Activated CD4-positive, CD25-positive, alpha-beta regulatory T cell treated with anti-CD3 and anti-CD28 coated beads, Interleukin-2, amount 50 U/mL, for 72 hours (primary cell): ENCODE measurements around the gene KIF4A.

Source experiments
- DNase-seq: peaks from one replicate; pipeline ENCODE4 v3.0.0; 2021

Gene KIF4A

GRCh38 chrX:70444946-70445656 lies 155.2 kb downstream of the KIF4A start:
- no peak for DNase-seq

- no peak for DNase-seq
Observed at GRCh38 chrX:70445951-70446350, 156.0 kb downstream of the KIF4A start.

DNA sequence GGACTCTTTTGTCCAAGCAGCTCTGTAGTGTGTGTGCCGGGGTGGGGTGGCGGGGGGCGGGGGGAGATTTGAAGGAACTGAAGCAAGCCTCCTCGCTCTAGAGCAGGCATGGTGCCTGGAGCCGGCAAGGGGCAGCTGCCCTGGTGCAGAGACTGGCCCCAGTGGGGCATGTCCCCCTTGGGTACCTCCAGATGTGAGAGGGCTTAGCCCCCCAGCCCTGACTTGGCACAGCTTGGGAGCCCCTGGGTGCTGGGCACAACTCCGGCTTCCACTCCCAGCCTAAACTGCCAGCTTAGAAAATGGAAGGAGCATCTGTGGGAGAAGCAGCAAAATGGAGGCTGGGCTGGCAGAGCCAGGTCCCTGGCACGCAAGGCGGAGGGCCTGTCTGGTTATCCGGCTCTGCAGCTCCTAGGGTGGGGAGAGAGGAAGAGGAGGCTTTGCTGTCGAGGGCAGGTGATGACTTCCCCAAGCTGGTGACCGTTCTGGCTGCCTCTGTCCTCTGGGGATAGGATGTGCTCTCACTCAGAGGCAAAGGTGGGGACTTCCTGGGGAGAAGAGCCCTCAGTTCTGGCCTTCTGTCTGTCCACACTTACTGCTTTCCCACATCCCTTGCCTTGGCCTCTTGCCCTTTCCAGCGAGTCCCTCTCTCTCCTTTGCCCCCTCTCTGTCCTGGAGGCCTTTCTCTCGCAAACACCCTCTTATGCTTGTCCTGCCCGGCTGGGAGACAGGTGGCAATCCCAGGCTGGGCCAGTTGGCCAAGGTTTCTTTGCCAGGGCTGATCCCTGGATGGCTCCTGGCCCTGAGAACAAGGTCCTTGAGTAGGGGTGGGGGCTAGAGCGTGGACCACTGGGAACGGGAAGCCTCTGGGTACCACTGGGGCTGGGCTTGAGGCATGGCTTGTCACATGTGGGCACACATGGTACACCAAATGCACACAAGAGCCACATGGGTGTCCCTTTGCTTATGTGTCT lies 156.8 kb downstream of the KIF4A start:
- no peak for DNase-seq

DNA sequence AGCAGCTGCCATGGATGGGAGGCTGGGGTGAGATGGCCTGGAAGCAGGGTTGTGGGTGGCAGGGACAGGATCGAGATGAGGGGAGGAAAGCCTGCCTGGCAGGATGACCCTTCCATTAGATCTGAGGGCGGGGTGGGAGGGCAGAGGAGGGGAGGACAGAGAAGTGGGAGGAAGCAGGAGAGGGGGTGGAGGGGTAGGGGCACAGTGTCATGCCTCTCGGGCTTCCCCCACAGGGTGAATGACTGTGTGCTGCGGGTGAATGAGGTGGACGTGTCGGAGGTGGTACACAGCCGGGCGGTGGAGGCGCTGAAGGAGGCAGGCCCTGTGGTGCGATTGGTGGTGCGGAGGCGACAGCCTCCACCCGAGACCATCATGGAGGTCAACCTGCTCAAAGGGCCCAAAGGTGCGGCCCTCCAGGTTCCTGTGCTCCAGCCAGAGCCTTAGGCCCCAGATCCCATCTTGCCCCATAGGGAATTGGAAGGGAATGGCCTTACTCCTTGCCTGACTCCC lies 159.6 kb downstream of the KIF4A start:
- DNase-seq = no peak

- DNase-seq = peak; percentile 58
Observed at GRCh38 chrX:70452143-70452733, 162.3 kb downstream of the KIF4A start.

GRCh38 chrX:70453024-70453618 lies 163.2 kb downstream of the KIF4A start:
- DNase-seq = no peak

- peak; percentile 66 for DNase-seq
Observed at GRCh38 chrX:70454441-70455365, 164.8 kb downstream of the KIF4A start.

DNA sequence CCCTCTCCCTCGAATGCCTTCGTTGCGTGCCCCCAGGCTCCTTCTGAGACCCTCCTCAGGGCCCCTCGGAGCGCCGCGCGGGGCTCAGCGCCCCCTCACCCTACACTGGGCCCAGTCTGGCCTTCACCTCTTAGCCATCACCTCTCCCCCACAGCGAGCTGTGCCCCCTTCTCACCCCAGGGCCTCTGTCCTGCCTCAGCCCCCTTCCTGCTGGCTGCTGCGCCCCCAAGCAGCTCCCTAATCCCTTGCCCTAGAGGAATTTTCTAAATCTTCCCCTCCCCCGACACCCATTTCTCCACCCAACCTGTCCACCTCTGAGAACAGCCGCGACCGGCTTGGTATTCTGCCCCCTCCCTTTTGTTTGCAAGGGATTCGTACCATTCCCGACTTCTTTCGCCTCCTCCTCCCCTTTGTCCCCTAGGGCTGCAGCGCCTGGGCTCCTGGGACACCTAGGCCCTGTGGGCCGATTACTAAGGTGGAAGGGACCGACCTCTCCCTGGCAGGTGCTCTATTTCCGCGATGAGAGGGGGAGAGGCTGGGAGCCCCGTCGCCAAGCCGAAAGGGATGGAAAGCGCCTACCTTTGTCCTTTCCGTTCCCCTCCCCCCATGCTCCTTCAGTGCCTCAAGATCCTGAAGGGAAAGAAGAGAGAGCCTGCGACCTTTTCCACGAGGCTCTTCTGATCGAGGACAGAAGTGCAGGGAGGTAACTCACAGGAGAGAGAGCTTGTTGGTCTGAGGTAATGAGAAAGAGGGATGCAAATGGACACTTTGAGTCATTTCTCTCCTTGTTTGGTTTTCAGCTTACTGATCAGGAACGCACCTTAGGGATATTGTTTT lies 165.7 kb downstream of the KIF4A start:
- no peak for DNase-seq

- DNase-seq = no peak
Observed at GRCh38 chrX:70456256-70456655, 166.4 kb downstream of the KIF4A start.

GRCh38 chrX:70461026-70461425 lies 171.1 kb downstream of the KIF4A start:
- no peak for DNase-seq

- DNase-seq = no peak
Observed at GRCh38 chrX:70464051-70464450, 174.1 kb downstream of the KIF4A start.

DNA sequence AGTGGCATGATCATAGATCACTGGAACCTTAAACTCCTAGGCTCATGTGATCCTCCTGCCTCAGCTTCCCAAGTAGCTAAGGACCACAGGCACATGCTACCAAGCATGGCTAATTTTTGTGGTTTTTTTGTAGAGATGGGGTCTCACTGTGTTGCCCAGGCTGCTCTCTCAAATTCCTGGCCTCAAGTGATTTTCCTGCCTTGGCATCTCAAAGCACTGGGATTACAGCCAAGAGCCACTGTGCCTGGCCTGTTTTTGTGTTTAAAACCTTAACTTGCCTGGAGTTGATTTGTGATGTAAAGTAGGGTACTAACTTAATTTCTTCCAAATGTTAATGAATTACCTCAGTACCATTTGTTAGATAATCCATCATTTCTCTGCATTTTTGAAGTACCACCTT lies 177.1 kb downstream of the KIF4A start:
- no peak for DNase-seq

- no peak for DNase-seq
Observed at GRCh38 chrX:70468709-70469108, 178.8 kb downstream of the KIF4A start.
